GM21576 (cell line): ENCODE data around the gene ZSWIM2.
"Not testable (repeated sequence)": the region's sequence is repeated elsewhere in the genome, so short reads cannot be mapped to it uniquely, and the experiment has no call there.

ENCODE experiments used
- ATAC-seq: cut with Tn5 transposase; IDR thresholded peaks from one replicate; pipeline ENCODE4 v1.9.1; 2021; ENCODE audit warnings: mild to moderate bottlenecking, moderate library complexity; ENCODE audit not compliant: unreplicated experiment

The ZSWIM2 gene

DNA sequence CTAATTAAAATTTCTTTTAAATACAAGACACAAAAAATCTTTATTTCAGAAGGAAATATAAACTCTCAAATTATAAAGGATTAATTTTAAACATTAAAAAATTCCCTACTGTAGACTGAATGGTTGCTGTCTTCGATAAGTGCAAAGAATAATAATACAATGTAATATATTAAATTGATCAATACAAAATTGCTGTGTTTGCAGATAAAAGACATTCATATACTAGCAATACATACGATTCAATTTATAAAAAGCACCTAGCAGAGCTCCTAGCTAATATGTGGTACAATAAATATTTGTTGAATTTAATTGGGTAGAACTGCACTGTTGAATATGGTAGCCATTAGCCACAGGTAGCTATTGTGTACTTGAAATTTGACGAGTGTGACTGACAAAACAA is 6.6 kb downstream of the ZSWIM2 start:
- no peak for ATAC-seq

DNA sequence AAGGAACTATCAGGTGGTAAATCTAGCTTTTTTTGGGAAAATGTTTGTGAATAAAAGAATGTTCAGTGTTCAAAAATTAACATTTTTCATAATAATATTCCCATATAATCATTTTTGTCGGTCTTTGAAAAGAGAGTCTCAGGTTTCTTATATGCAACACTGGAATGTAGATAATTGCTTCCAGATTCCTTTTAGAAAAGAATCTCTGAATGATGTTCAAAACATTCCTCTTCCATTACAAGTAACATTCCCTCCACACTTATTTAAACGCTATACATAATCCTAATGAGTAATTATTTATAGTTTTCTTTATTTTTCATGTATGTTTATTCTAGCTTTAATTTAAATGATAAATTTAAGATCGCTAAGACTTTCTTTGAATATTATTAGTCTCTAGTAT is 7.0 kb downstream of the ZSWIM2 start:
- no peak for ATAC-seq

GRCh38 chr2:186835628-186836027 is 13.3 kb downstream of the ZSWIM2 start:
- no peak for ATAC-seq

DNA sequence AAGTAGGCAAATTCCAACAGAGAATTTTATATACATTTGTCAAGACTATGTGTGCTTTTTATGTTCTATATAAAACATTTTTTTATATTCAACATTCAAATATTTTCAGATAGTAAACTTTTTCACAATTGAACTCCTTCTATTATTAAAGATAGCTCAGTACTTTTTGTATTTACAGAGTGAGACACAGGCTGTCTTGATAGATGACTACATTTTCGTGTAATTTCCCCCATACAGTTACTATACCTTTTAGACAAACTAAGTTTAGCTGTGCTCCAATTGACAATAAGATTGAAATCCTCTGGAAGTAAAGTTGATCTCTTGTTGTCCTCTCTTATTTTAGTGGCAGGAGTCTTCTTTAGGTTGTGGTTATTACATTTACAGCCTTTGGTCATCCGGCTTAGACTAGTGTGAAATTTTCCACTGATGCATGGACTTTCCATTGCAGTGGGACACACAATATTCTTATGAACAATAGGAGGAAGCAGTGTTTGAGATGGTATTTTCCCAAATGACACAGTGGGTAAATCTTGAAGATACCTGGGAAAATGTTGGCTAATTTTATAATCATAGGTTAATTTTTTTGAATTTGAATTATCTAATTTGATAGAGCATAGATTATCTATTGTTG is 21.0 kb downstream of the ZSWIM2 start:
- no peak for ATAC-seq

DNA sequence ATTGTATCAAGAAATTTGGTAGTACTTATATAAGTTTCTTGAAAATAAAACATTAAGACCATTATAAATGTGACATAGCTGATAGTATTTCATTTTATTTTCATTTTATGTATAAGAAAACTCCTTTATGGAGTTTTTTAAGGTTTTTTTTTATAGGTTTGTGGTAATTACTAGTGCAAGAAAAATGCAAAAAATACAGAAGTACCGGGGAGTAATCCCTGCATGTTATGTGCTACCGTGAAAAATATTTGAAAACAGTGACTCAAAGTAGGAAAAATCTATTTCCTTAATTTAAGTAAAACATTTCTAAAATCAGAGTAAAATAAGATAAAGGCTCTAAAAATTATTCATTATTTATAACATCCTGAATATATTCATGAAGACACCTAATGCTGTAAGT is 21.6 kb downstream of the ZSWIM2 start:
- ATAC-seq = no peak

DNA sequence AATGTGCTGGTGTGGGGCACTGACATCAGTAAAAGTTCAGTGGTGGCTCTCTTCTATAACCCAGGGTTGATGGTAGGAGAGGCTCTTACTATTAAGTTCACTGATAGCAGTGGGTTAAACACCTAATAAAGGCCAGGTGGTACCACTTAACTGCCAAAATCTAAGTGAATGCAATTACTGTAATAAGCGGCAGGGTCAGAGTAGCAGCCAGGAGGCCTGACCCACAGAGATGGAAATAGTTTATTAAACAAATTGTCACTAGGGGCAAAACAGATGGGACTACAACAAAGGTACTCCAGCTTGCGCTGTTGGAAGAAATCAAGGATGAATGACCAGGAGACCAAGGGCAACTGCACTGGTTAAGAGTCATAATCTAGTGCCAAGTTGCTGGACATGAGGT is 26.6 kb downstream of the ZSWIM2 start:
- no peak for ATAC-seq

DNA sequence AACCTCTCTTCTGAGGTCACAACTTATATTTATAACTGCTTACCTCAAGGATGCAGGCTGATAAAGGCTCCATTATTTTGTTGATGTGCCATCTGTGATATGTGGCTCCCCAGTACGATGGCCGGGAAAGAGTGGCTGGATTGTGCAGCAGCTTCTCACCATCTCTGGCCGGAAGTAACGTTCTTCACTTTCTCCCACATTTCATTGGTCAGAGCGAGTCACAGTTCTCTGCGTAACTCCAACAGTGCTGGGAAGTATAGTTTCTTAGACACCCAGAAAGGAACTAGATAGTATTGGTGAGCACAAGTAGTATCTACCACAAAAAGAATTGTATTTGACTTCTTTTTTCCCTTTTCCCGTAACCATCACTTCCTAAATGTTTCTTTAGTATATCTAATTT is 28.7 kb downstream of the ZSWIM2 start:
- ATAC-seq = no peak

DNA sequence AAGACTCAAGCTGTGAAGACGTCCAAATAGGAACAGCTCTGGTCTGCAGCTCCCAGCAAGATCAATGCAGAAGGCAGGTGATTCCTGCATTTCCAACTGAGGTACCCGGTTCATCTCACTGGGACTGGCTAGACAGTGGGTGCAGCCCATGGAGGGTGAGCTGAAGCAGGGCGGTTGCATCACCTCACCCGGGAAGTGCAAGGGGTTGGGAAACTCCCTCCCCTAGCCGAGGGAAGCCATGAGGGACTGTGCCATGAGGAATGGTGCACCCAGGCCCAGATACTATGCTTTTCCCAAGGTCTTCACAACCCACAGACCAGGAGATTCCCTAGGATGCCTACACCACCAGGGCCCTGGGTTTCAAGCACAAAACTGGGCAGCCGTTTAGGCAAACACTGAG is 37.2 kb downstream of the ZSWIM2 start:
- not testable (repeated sequence) for ATAC-seq

DNA sequence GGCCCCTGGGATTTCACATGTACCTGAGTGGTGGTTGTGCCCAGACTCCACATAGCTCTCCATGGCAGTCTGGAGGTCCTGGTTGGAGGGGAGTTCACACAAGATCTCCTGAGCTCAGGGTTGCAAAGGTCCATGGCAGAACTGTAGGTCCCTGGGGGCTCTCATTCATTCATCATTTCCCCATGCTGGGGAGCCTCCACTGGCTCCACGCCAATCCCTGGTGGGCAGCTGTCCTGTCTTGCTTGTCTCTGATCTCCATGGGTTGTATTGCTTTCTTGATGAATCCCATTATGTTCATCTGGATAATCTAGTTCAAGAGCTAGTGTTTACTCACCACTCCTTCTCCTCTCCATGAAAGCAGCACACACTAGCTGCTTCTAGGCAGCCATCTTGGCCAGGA is 42.4 kb downstream of the ZSWIM2 start:
- ATAC-seq = no peak

GRCh38 chr2:186798604-186799003 is 50.4 kb downstream of the ZSWIM2 start:
- not testable (repeated sequence) for ATAC-seq

DNA sequence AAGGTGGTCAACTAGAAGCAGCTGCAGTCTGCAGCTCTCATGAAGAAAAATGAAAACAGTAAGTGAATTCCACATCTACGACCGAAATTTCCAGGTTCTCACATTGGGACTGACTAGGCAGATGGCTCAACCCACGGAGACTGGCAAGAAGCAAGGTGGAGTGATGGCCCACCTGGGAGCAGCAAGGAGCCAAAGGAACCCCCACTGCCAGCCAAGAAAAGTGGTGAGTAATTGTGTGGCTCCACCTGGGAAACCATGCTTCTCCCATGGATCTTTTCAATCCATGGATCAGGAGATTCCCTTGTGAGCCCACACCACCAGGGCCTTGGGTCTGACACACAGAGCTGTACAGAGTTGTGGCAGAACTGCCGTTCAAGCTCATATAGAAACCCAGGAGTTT is 64.0 kb downstream of the ZSWIM2 start:
- no peak for ATAC-seq

- ATAC-seq = no peak
Observed at GRCh38 chr2:186783254-186783653, 65.7 kb downstream of the ZSWIM2 start.

GRCh38 chr2:186780701-186781316 is 68.2 kb downstream of the ZSWIM2 start:
- no peak for ATAC-seq
